ENCODE results near the gene RANBP3. TPM values are rescaled to one million over a fixed set of nuclear protein-coding genes. Genes with fewer than 3 reads are reported as not detected.
"Not testable (repeated sequence)": the region's sequence is repeated elsewhere in the genome, so short reads cannot be mapped to it uniquely, and the experiment has no call there.

The RANBP3 gene
- polyA plus RNA-seq, 1 donor, result 45.6 TPM

DNA sequence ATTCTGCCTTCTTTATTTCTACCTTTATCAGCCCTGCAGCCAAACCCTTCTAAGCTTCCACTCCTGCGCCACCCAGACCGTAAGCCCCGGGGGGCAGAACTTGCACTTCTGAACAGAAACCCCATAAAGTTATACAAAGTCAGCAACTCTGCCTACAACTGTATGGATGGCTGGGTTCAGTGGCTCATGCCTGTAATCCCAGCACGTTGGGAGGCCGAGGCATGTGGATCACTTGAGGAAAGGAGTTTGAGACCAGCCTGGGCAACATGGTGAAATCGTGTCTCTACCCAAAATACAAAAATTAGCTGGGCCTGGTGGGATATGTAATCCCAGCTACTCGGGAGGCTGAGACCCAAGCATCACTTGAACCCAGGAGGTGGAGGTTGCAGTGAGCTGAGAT, 10.4 kb downstream of the RANBP3 start:
- no peak for DNase-seq (ENCODE audit: low read depth)

DNA sequence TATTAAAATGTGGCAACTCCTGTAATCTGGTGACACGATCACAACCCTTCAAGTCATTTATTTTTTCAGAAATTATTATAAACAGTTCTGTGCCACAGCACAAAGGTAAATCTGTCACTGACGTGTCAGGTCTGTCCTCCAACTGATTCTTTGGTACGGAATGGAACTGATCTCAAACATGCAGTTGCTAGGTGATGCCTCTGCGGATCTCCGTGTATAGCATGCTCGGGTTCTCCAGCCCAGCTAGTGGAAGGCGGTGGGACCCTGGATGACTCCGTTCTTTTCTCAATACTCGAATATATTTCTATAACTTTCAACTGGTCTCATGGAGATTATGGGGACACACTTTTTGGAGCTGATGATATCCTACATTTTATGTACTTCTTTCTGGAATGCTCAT, 11.0 kb downstream of the RANBP3 start:
- no peak for DNase-seq (ENCODE audit: low read depth)

DNA sequence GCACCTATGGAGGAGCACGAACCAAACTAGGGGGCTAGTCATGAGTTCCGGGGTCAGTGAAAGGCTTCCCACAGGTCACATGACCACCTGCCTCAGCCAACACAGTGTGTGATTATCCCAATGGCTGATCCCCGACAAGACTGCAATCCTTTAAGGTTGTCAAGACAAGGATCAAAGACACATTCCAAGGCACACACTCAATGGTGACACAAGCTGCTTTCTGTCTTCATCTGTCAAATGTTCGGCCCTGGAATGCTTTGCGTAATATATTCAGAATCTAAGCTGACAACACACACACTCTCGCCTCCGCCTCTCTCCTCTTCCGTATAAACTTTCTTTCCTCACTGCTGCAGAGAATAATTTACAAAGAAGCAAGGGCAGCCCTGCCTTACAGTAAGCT, 11.7 kb downstream of the RANBP3 start:
- DNase-seq (ENCODE audit: low read depth), result no peak

DNA sequence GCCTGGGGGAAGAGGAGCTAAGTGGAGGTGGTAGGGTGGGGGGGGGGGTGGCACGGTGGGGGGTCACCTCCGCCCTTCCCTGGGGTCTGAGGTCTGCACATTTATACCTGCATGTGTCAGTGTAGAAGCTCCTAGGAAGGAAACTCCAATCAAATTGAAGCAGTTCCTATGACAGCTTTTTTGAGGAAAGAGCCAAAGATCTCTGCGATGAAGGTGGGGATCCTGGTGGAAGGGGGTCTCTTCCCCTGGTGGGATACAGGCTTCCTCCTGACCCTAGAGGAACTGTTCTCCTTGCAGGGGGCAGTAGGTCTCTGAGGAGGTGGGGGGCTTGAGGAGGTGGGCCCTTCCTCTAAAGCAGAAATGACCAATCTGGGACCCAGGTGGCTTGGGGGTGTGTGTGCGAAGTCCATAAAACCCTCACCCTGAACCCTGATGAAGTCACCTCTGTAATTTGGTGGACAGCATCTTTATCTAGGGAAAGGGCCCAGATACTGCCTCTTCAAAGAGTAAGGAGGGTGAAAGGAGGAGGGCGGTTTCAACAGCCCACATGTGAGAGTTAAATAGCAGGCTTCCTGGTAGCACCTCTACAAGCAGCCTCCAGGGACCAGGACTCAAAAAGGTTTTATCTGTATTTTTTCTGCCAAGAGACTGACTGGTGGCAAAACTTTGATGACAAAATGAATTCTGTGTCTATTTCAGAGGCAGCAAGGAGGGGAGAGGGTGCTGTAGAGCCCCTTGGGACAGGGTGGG, 12.9 kb downstream of the RANBP3 start:
- no peak for DNase-seq (ENCODE audit: low read depth)

DNA sequence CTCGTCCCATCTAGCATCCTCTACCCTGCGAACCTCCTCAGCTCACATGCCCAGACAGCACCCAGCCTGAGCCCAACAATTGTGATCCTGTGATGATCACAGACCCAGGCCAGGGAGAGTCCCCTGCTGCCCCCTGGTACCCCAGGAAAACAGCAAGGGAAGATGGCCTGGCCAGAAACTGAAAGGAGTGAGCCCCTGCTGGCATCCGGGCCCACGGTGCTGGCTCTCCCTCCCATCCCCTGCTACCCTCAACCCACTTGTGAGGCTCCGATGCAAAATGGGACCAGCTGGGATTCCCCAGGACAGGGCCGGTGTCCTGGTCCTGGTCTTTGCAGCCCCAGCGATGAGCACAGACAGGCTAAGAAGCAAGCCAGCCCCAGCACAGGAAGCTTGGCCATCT, 14.1 kb downstream of the RANBP3 start:
- no peak for DNase-seq (ENCODE audit: low read depth)

DNA sequence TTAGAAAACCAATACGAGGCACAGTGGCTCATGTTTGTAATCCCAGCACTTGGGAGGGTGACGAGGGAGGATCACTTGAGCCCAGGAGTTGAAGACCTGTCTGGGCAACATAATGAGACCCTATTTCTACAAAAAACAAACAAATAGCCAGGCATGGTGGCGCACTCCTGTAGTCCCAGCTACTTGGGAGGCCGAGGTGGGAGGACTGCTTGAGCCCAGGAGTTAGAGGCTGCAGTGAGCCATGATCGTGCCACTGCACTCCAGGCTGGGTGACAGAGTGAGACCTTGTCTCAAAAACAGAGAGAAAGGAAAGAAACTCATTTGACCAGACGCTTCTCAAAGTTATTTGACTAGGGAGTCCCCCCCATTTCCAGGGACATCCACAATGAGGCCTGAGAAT, 14.7 kb downstream of the RANBP3 start:
- DNase-seq (ENCODE audit: low read depth), result not testable (repeated sequence)

DNA sequence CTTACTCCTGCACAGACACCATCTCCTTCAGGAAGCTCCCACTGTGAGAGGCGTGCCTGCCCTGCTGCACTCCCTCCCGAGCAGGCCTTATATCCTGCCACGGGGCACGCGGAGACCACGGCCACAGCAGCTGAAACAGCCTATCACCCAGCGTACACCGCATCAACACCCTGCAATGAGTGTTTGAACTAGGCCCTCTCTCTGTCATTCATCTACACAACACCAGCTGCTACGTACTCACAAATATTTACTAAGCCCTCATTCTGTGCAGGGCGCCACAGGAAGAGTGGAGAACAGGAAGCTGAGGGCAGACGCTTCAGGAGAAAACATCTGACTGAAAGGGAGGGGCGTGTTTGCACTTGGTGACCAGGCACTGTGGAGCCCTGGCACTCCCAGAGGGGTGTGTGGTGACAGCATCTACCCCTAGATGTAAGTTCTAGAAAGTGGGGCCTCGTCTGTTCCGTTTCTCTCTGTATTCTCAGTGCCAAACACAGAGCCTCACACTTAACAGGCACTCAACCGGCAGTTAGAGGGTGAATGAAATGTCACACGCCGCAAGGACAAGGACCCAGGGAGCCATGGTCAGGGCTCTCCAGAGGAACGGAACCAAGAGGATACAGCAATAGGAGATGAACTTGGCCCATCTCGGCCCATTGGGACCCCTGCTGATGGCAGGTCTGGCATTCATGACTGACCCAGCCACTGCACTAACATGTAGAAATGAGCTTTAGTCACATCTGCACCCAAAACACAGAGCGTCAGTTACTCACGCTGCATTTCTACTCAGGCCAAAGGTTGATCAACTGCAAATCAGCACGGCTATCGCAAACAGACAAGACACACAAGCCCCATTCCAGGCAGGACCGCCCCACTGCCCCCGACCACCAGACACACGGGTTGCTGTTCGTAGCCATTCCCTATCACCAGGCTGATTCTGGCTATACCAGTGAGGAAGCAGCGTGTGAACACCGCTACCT, 15.7 kb downstream of the RANBP3 start:
- no peak for DNase-seq (ENCODE audit: low read depth)

DNA sequence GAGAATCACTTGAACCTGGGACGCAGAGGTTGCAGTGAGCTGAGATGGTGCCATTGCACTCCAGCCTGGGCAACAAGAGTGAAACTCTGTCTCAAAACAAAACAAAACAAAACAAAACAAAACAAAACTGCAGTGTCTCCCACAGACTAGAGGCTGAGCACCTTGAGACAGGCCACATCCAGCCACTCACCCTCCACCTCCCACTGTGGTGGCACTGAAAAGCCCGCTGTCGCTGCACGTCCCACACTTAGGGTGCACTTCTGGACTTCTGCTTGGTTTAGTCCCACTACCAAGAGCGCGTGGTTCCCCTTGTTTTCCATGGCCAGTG, 16.3 kb downstream of the RANBP3 start:
- DNase-seq (ENCODE audit: low read depth), result not testable (repeated sequence)

DNA sequence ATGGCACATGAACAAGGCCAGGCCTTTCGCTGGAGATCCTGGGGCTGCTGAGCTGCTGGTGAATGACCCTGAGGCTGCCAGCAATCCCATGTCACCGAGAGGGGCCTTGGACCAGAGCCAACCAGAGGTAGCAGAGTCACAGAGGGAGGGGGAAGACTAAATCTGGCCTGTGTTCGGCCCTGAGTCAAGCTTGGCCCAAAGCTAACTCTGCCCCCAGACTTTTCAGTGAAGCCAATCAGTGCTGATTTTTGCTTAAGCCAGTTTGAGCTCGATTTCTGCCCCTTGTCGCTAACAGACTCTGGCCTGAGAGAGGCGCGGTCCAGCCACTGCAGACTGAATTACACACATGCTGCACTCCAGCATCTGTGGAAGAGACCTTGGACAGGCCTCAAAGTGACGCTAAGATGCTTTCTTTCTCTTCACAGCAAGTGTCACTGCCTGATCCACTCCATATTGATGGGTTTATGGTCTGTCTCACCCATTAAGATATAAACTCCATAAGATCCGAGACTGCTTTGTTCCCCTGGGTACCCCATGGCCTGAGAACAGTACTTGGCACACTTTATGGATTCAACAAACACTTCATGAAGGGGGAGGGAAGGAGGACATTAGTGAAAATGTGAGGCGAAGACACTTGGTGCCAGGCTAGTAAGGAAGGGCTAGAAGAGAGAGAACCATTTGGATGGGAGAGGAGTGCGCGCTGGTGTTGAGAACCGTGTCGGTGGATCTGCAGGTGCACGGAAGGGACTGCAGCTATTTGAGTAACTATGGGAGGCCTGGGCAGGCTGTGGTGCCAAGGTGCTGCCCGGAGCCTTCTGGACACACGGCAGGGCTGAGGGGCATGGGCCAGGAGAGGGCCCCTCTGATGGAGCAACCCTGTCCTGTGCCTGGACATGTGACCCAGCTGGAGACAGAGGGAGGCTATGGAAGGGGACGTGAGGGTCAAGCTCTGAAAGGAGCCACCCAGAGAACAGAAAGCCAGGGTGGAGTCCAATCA, 17.6 kb downstream of the RANBP3 start:
- DNase-seq (ENCODE audit: low read depth), result no peak

DNA sequence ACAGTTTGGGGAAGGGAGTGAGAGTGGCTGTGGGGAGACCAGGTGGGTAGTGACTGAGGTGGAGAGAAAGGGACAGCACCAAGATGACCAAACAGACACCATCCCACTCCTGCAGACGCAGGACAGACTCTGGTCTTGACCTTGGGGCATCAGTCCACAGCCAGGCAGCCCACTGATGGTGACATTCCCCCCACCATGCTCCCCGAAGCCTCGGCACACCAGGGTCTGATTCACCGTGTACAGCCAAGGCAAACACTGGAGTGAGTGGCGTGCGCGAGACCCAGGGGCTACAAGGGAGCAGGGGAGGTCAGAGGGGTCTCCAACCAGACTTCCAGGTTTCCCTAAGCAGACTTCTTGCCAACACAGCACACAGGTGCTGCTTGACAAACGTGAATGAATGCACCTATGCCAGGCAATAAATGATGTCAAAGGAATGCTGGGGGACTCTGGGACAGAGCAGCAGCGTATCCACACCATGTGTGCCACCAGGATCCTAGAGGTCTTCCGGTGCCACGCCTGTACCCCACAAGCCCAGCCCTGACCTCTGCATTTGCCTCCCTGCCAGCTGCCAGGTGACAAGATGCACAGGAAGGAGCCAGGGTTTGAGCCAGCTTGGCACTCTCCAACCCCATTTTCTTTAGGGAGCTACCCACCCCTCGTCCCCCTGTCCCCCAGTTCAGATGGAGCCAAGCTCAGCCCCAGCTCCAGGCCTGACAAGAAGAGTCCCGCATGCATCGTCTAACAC, 18.5 kb downstream of the RANBP3 start:
- DNase-seq (ENCODE audit: low read depth), result no peak

DNA sequence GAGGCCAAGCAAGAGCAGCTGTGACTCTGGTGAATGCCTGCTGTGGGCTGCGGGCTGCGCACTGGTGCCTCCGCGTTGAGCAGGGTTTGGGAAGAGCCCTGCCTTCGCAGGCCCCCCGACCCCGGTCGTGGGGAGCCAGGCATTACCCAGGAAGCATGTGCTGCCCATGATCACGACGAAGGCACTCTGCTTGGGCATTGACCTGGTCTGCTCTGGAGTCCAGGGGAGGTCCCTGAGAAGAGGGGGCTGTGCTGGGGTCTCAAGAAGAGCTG, 19.2 kb downstream of the RANBP3 start:
- no peak for DNase-seq (ENCODE audit: low read depth)

DNA sequence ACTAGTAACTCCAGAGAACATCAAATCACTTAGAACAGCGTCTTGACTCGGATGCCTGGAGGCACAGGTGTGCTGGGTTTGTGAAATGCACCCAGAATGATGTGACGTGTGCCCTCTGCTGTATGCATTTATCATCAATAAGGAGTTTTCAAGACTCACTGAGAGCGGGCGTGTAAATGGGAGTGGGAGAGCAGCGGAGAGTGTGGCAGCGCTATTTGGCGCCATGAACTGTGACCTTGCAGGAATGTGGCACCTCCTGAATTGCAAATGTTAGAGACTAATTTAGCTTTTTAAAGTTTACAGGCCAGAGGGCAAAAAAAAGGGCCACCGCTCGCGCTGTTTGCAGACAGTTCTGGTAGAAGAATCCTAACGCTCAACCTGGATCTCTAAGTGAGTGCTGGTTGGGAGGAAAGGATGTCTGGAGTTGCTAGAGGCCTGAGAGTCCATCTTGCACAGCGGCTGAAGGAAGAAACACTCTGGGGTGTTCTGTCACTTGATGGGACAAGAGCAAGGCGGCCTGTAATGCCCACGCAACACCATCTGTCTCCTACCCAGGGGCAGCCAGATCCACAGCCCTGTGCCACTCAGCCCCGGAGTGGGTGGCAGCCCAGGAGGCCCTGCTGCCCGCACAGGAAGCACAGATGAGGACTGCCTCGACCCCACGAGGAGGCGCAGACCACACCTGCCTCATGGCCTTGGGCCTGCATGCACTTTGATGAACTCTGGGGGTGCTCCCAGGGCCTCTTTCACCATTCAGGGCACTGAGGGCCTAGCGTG, 19.7 kb downstream of the RANBP3 start:
- DNase-seq (ENCODE audit: low read depth), result no peak

DNA sequence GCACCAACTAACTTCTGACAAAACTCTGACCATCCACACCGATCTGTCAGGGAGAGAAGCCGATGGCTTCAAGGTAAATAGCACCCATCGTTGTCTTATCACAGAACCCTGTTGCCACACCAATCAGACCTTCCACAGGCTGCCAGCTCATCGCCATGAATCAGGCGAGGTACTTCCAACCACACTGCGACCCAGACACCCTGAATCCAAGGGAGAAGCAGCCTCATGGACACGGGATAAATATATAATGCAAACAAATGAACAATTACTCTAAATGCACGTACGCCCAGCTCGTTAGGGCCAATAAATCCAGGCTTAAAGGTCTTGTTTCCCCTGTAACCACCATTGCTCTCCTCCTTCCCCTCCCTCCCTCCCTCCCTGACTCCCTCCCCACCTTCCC, 20.8 kb downstream of the RANBP3 start:
- DNase-seq (ENCODE audit: low read depth), result no peak

DNA sequence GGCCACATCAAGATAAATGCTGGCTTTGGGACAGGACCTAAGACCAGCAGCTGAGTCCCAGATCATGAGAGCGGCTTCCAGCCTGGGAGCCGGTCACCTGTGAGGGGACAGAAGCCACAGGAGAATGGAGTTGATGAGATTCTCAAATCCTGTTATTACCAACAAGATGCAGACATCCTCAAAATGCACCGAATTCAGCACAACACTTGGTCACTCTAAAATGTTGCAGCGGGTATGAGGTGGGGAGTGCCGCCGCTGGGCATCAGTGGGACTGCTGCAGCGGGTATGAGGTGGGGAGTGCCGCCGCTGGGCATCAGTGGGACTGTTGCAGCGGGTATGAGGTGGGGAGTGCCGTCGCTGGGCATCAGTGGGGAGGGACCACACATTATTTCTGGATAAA, 21.2 kb downstream of the RANBP3 start:
- no peak for DNase-seq (ENCODE audit: low read depth)

DNA sequence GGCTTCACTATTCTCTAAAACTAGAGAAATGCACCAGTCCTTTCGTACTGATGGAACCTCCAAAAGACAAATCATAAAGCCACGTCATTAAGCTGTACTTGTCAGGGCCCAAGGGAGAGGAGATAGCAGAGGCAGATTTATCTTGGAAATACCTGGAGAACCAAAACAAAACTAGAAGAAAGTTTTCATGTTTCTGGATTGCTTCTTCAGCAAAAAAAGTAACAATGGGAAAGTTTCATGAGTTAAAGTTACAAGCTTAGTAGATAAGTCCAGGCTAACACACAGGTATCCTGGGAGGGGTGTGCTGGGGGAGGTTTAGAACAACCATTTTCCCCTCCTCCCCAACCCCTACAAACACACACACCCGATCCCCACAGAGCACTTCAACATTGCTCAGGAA, 21.6 kb downstream of the RANBP3 start:
- no peak for DNase-seq (ENCODE audit: low read depth)

DNA sequence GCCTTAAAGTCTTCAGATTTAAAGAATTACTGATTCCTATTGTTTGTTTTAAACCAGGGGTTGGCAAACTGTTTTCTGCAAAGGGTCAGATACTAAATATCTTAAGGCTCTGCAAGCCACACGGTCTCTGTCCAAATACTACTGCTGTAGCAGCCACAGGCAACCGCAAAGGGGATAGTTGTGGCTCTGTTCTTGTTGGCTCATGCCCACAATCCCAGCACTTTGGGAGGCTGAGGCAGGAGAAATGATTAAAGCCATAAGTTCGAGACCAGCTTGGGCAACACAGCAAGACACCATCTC, 22.4 kb downstream of the RANBP3 start:
- DNase-seq (ENCODE audit: low read depth), result no peak

DNA sequence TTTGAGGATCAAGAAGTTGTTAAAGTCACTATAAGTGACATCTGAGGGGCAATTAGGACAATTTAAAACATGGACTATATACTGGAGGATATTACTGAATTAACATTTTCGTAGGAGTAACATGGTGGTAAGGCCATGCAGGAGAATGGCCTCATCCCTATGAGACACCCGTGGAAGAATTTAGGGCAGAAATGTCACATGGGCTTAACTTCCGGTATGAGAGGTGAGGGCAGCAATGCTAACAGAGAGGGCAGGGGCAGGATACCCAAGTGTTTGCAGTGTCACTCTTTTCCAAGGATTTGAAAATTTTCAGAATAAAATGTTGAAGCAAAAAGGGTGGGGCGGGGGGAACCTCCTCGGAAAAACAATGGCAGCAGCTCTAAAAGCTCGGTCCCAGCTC, 23.6 kb downstream of the RANBP3 start:
- no peak for DNase-seq (ENCODE audit: low read depth)

DNA sequence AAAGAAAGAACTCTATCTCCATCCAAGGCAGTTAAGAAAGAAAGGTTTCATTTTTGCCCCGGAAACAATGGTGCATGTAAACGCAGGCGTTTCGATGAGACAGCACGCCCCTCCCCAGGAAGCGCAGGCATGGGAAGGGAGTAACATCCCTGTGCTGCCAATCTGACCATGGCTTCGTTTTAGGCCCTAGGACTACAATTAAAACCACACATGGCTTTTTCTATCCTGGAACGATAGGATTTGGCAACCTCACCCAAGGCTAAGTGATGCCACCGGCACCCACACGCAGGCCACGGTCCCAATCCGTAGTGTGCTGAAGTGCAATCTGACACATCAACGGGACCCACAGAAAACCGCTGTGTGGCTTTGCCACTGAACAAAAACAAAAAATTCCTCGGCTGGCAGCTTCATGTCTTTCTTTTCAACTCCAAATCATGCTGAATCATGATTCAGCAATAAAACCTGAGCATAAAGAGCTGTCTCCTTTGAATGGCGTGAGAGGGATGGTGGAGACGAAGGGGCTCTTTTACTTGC, 24.2 kb downstream of the RANBP3 start:
- DNase-seq (ENCODE audit: low read depth), result no peak

DNA sequence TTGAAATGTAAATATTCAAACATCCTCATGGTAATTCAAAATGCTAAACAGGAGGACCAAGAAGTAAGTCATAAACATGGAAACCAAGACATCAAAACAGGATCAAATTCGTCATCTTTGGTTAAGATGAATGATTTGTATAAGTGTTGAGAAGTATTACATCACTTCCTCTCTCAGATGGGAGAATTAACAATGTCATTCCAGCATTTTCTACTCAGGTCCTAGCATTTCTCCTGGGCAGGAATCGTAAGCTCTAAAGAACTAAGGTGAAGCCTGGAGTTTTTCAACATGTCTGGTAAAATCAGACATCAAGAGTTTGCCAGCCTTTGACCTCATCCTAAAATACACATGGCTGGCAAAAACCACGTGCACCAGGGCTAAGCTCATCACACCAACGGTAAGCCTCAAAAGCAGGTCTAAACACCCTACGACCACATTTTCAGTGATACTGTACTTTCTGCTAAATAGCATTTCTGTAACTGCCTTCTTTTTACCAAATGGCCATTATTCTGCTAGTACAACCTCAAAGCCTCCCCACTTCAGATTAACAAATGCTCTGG, 24.8 kb downstream of the RANBP3 start:
- no peak for DNase-seq (ENCODE audit: low read depth)
